ENCODE data around the gene RANBP10. TPM values are rescaled to one million over a fixed set of nuclear protein-coding genes. Genes with fewer than 3 reads are reported as not detected.
"Not testable (repeated sequence)": the region's sequence is repeated elsewhere in the genome, so short reads cannot be mapped to it uniquely, and the experiment has no call there.

RANBP10 gene
- total RNA-seq, 2 donors from 2014 or later = 28.0 to 31.0 TPM

GRCh38 chr16:67694611-67695010 lies 111.7 kb downstream of the RANBP10 start:
- Mint-ChIP-seq H3K27me3 (no peaks in the 10 kb centered on the region), H3K9me3 (no peaks in the 10 kb centered on the region), H3K27ac (peak overlapping the region in 1 of 2 donors; percentile 16), H3K4me3 (no peak overlapping the region), H3K36me3 (no peaks in the 10 kb centered on the region), H3K4me1 (ENCODE audit: low read depth in 2 of 2) (peaks cover 4 to 13% of the 10 kb centered on the region in 2 donors)
- ATAC-seq (no peak), DNase-seq (ENCODE audit: low spot score) (no peak)

GRCh38 chr16:67693517-67694285 lies 112.7 kb downstream of the RANBP10 start:
- not testable (repeated sequence) for ATAC-seq

GRCh38 chr16:67685388-67686112 lies 120.8 kb downstream of the RANBP10 start:
- H3K27ac Mint-ChIP-seq = no peak overlapping the region
- no peaks in the 10 kb centered on the region for H3K9me3 Mint-ChIP-seq
- no peaks in the 10 kb centered on the region for H3K27me3 Mint-ChIP-seq
- no peak overlapping the region for H3K4me3 Mint-ChIP-seq
- H3K36me3 Mint-ChIP-seq = no peaks in the 10 kb centered on the region
- DNase-seq (ENCODE audit: low spot score) (no peak), ATAC-seq (no peak)
- no peaks in the 10 kb centered on the region for H3K4me1 Mint-ChIP-seq (ENCODE audit: low read depth in 2 of 2)

More at GRCh38 chr16:67693517-67694285, 112.7 kb downstream of the RANBP10 start:
- H3K36me3 Mint-ChIP-seq; H3K9me3 Mint-ChIP-seq; H3K4me3 Mint-ChIP-seq; DNase-seq (ENCODE audit: low spot score); H3K27ac Mint-ChIP-seq; H3K27me3 Mint-ChIP-seq: not testable (repeated sequence)
- peaks cover 4 to 13% of the 10 kb centered on the region in 2 donors for H3K4me1 Mint-ChIP-seq (ENCODE audit: low read depth in 2 of 2)

- no peak overlapping the region for H3K27ac Mint-ChIP-seq
- no peaks in the 10 kb centered on the region for H3K9me3 Mint-ChIP-seq
- H3K4me1 Mint-ChIP-seq (ENCODE audit: low read depth in 2 of 2) = no peaks in the 10 kb centered on the region
- no peaks in the 10 kb centered on the region for H3K27me3 Mint-ChIP-seq
- no peak for ATAC-seq
- H3K36me3 Mint-ChIP-seq = no peaks in the 10 kb centered on the region
- DNase-seq (ENCODE audit: low spot score) = no peak
- no peak overlapping the region for H3K4me3 Mint-ChIP-seq
Measured at GRCh38 chr16:67683767-67684166, 122.6 kb downstream of the RANBP10 start.

GRCh38 chr16:67679935-67680897 lies 126.1 kb downstream of the RANBP10 start:
- no peaks in the 10 kb centered on the region for H3K9me3 Mint-ChIP-seq
- no peak overlapping the region for H3K27ac Mint-ChIP-seq
- no peak for ATAC-seq
- no peaks in the 10 kb centered on the region for H3K4me1 Mint-ChIP-seq (ENCODE audit: low read depth in 2 of 2)
- H3K4me3 Mint-ChIP-seq = no peak overlapping the region
- no peaks in the 10 kb centered on the region for H3K27me3 Mint-ChIP-seq
- DNase-seq (ENCODE audit: low spot score) = no peak
- H3K36me3 Mint-ChIP-seq = no peaks in the 10 kb centered on the region

- Mint-ChIP-seq H3K9me3 (no peaks in the 10 kb centered on the region), H3K4me1 (ENCODE audit: low read depth in 2 of 2) (no peaks in the 10 kb centered on the region), H3K27ac (no peak overlapping the region), H3K4me3 (no peak overlapping the region), H3K36me3 (no peaks in the 10 kb centered on the region), H3K27me3 (no peaks in the 10 kb centered on the region)
- ATAC-seq = no peak
- no peak for DNase-seq (ENCODE audit: low spot score)
Measured at GRCh38 chr16:67678354-67679023, 127.9 kb downstream of the RANBP10 start.

- no peaks in the 10 kb centered on the region for H3K9me3 Mint-ChIP-seq
- peaks cover 0 to 1% of the 10 kb centered on the region in 2 donors for H3K4me1 Mint-ChIP-seq (ENCODE audit: low read depth in 2 of 2)
- H3K27me3 Mint-ChIP-seq = no peaks in the 10 kb centered on the region
- no peaks in the 10 kb centered on the region for H3K36me3 Mint-ChIP-seq
- ATAC-seq (no peak), DNase-seq (ENCODE audit: low spot score) (no peak)
- no peak overlapping the region for H3K27ac Mint-ChIP-seq
- H3K4me3 Mint-ChIP-seq = no peak overlapping the region
Measured at GRCh38 chr16:67677712-67678111, 128.6 kb downstream of the RANBP10 start.

GRCh38 chr16:67676939-67677338 lies 129.4 kb downstream of the RANBP10 start:
- DNase-seq (ENCODE audit: low spot score) = no peak
- Mint-ChIP-seq H3K4me3 (no peak overlapping the region), H3K27me3 (no peaks in the 10 kb centered on the region), H3K27ac (no peak overlapping the region), H3K9me3 (no peaks in the 10 kb centered on the region), H3K4me1 (ENCODE audit: low read depth in 2 of 2) (peaks cover 0 to 5% of the 10 kb centered on the region in 2 donors), H3K36me3 (no peaks in the 10 kb centered on the region)
- no peak for ATAC-seq

- no peaks in the 10 kb centered on the region for H3K36me3 Mint-ChIP-seq
- H3K27ac Mint-ChIP-seq = no peak overlapping the region
- H3K27me3 Mint-ChIP-seq = no peaks in the 10 kb centered on the region
Measured at GRCh38 chr16:67676516-67676915, 129.8 kb downstream of the RANBP10 start.

GRCh38 chr16:67675999-67676398 lies 130.4 kb downstream of the RANBP10 start:
- no peaks in the 10 kb centered on the region for H3K9me3 Mint-ChIP-seq
- H3K4me3 Mint-ChIP-seq = no peak overlapping the region
- H3K27me3 Mint-ChIP-seq = no peaks in the 10 kb centered on the region
- H3K36me3 Mint-ChIP-seq = no peaks in the 10 kb centered on the region
- H3K27ac Mint-ChIP-seq = no peak overlapping the region
- ATAC-seq (no peak), DNase-seq (ENCODE audit: low spot score) (no peak)
- H3K4me1 Mint-ChIP-seq (ENCODE audit: low read depth in 2 of 2) = peaks cover 0 to 5% of the 10 kb centered on the region in 2 donors

More at GRCh38 chr16:67676516-67676915, 129.8 kb downstream of the RANBP10 start:
- no peaks in the 10 kb centered on the region for H3K9me3 Mint-ChIP-seq
- no peak overlapping the region for H3K4me3 Mint-ChIP-seq
- DNase-seq (ENCODE audit: low spot score) (no peak), ATAC-seq (no peak)
- peaks cover 0 to 5% of the 10 kb centered on the region in 2 donors for H3K4me1 Mint-ChIP-seq (ENCODE audit: low read depth in 2 of 2)

GRCh38 chr16:67675579-67675935 lies 130.8 kb downstream of the RANBP10 start:
- ATAC-seq = no peak
- Mint-ChIP-seq H3K27me3 (no peaks in the 10 kb centered on the region), H3K27ac (no peak overlapping the region), H3K4me1 (ENCODE audit: low read depth in 2 of 2) (peaks cover 0 to 5% of the 10 kb centered on the region in 2 donors), H3K36me3 (no peaks in the 10 kb centered on the region), H3K9me3 (no peaks in the 10 kb centered on the region), H3K4me3 (no peak overlapping the region)
- DNase-seq (ENCODE audit: low spot score) = no peak

GRCh38 chr16:67674851-67675578 lies 131.3 kb downstream of the RANBP10 start:
- Mint-ChIP-seq H3K9me3 (no peaks in the 10 kb centered on the region), H3K4me3 (no peak overlapping the region), H3K4me1 (ENCODE audit: low read depth in 2 of 2) (peaks cover 0 to 5% of the 10 kb centered on the region in 2 donors), H3K27me3 (no peaks in the 10 kb centered on the region), H3K36me3 (no peaks in the 10 kb centered on the region), H3K27ac (no peak overlapping the region)
- DNase-seq (ENCODE audit: low spot score) = no peak
- peak in 1 of 2 donors; percentile 29 for ATAC-seq
